ENCODE data around the gene FAM185A.

The FAM185A gene

GRCh38 chr7:102841290-102841689, 92.5 kb downstream of the FAM185A start:
- Histone ChIP-seq H3K4me2 (peak overlapping the region; percentile 61), H3K4me3 (IDR thresholded peaks at IDR 0.05; ENCODE audit: insufficient read depth, low read depth, low read length) (no peak overlapping the region), H3K36me3 (ENCODE audit: insufficient read depth) (no peaks in the 10 kb centered on the region), H3K27me3 (ENCODE audit: insufficient read depth, low read depth) (no peaks in the 10 kb centered on the region), H4K20me1 (ENCODE audit: insufficient read depth) (no peaks in the 10 kb centered on the region), H3K79me2 (ENCODE audit: insufficient read depth, low read depth) (no peaks in the 10 kb centered on the region), H3K27ac (peak overlapping the region; percentile 77), H3K9ac (peak overlapping the region; percentile 11; the same call in 1 of the 2 replicates), H2AFZ (ENCODE audit: low read depth) (no peak overlapping the region), H3K4me1 (ENCODE audit: low read depth, poor library complexity, severe bottlenecking) (peaks cover 100% of the 10 kb centered on the region)
- no peak for TF ChIP-seq CTCF (conservative IDR thresholded peaks at IDR 0.05; ENCODE audit: low read depth, low read length)

GRCh38 chr7:102842284-102842683, 93.5 kb downstream of the FAM185A start:
- H3K4me3 ChIP-seq (IDR thresholded peaks at IDR 0.05; ENCODE audit: insufficient read depth, low read depth, low read length), result no peak overlapping the region
- no peak for TF ChIP-seq CTCF (conservative IDR thresholded peaks at IDR 0.05; ENCODE audit: low read depth, low read length)
- H3K27ac ChIP-seq, result peak overlapping the region; percentile 77
- no peak overlapping the region for H3K9ac ChIP-seq
- no peaks in the 10 kb centered on the region for H3K36me3 ChIP-seq (ENCODE audit: insufficient read depth)
- no peak overlapping the region for H2AFZ ChIP-seq (ENCODE audit: low read depth)
- no peaks in the 10 kb centered on the region for H4K20me1 ChIP-seq (ENCODE audit: insufficient read depth)
- H3K79me2 ChIP-seq (ENCODE audit: insufficient read depth, low read depth), result no peaks in the 10 kb centered on the region
- H3K27me3 ChIP-seq (ENCODE audit: insufficient read depth, low read depth), result no peaks in the 10 kb centered on the region
- peaks cover 100% of the 10 kb centered on the region for H3K4me1 ChIP-seq (ENCODE audit: low read depth, poor library complexity, severe bottlenecking)
- H3K4me2 ChIP-seq, result peak overlapping the region; percentile 61; the same call in 1 of the 2 replicates

- no peaks in the 10 kb centered on the region for H3K36me3 ChIP-seq (ENCODE audit: insufficient read depth)
- H2AFZ ChIP-seq (ENCODE audit: low read depth), result peak overlapping the region; percentile 22; the same call in 1 of the 2 replicates
- H4K20me1 ChIP-seq (ENCODE audit: insufficient read depth), result no peaks in the 10 kb centered on the region
- no peaks in the 10 kb centered on the region for H3K79me2 ChIP-seq (ENCODE audit: insufficient read depth, low read depth)
- TF ChIP-seq CTCF (conservative IDR thresholded peaks at IDR 0.05; ENCODE audit: low read depth, low read length), result no peak
- peaks cover 92% of the 10 kb centered on the region for H3K4me1 ChIP-seq (ENCODE audit: low read depth, poor library complexity, severe bottlenecking)
- H3K9ac ChIP-seq, result peak overlapping the region; percentile 20; the same call in 1 of the 2 replicates
- peak overlapping the region; percentile 61 for H3K4me2 ChIP-seq
- H3K27me3 ChIP-seq (ENCODE audit: insufficient read depth, low read depth), result no peaks in the 10 kb centered on the region
- H3K4me3 ChIP-seq (IDR thresholded peaks at IDR 0.05; ENCODE audit: insufficient read depth, low read depth, low read length), result no peak overlapping the region
- peak overlapping the region; percentile 77 for H3K27ac ChIP-seq
These were observed 95.1 kb downstream of the FAM185A start for GRCh38 chr7:102843850-102844249.

- no peaks in the 10 kb centered on the region for H3K27me3 ChIP-seq (ENCODE audit: insufficient read depth, low read depth)
- H2AFZ ChIP-seq (ENCODE audit: low read depth), result peak overlapping the region; percentile 22; the same call in 1 of the 2 replicates
- H3K36me3 ChIP-seq (ENCODE audit: insufficient read depth), result no peaks in the 10 kb centered on the region
- H3K27ac ChIP-seq, result peak overlapping the region; percentile 77
- H3K4me3 ChIP-seq (IDR thresholded peaks at IDR 0.05; ENCODE audit: insufficient read depth, low read depth, low read length), result no peak overlapping the region
- H4K20me1 ChIP-seq (ENCODE audit: insufficient read depth), result no peaks in the 10 kb centered on the region
- no peaks in the 10 kb centered on the region for H3K79me2 ChIP-seq (ENCODE audit: insufficient read depth, low read depth)
- no peak overlapping the region for H3K9ac ChIP-seq
- TF ChIP-seq CTCF (conservative IDR thresholded peaks at IDR 0.05; ENCODE audit: low read depth, low read length), result no peak
- peaks cover 77% of the 10 kb centered on the region for H3K4me1 ChIP-seq (ENCODE audit: low read depth, poor library complexity, severe bottlenecking)
- peak overlapping the region; percentile 61; the same call in 1 of the 2 replicates for H3K4me2 ChIP-seq
These were observed 96.5 kb downstream of the FAM185A start for GRCh38 chr7:102845346-102845745.
